ENCODE results near the gene USP14.

GRCh38 chr18:181711-182110 lies 23.4 kb downstream of the USP14 start:
- no peak for TF ChIP-seq ESRRA (CRISPR knock-in tag; IDR thresholded peaks at IDR 0.05; ENCODE audit: borderline replicate concordance)
- no peak for TF ChIP-seq CTCF (IDR thresholded peaks at IDR 0.05)
- no peak for TF ChIP-seq JUN (CRISPR knock-in tag; IDR thresholded peaks at IDR 0.05)
- TF ChIP-seq ZNF263 (CRISPR knock-in tag; IDR thresholded peaks at IDR 0.05; ENCODE audit: low read depth) = no peak
- TF ChIP-seq SOX15 (CRISPR knock-in tag; IDR thresholded peaks at IDR 0.05) = no peak
- TF ChIP-seq MAX (CRISPR knock-in tag; IDR thresholded peaks at IDR 0.05) = no peak
- no peak for TF ChIP-seq STAT6 (CRISPR knock-in tag; conservative IDR thresholded peaks at IDR 0.05; ENCODE audit: low read depth)
- no peak for TF ChIP-seq NFYB (CRISPR knock-in tag; conservative IDR thresholded peaks at IDR 0.05; ENCODE audit: low read depth)
- TF ChIP-seq KAT7 (CRISPR knock-in tag; IDR thresholded peaks at IDR 0.05; ENCODE audit: borderline replicate concordance) = no peak
- TF ChIP-seq ZNF512 (CRISPR knock-in tag; IDR thresholded peaks at IDR 0.05; ENCODE audit: borderline replicate concordance) = no peak
- TF ChIP-seq OVOL2 (CRISPR knock-in tag; IDR thresholded peaks at IDR 0.05; ENCODE audit: borderline replicate concordance) = no peak

Data from WTC11 (cell line).